Measurements from ENCODE around the gene PSMA5.
"Not testable (repeated sequence)": the region's sequence is repeated elsewhere in the genome, so short reads cannot be mapped to it uniquely, and the experiment has no call there.

PSMA5 gene

DNA sequence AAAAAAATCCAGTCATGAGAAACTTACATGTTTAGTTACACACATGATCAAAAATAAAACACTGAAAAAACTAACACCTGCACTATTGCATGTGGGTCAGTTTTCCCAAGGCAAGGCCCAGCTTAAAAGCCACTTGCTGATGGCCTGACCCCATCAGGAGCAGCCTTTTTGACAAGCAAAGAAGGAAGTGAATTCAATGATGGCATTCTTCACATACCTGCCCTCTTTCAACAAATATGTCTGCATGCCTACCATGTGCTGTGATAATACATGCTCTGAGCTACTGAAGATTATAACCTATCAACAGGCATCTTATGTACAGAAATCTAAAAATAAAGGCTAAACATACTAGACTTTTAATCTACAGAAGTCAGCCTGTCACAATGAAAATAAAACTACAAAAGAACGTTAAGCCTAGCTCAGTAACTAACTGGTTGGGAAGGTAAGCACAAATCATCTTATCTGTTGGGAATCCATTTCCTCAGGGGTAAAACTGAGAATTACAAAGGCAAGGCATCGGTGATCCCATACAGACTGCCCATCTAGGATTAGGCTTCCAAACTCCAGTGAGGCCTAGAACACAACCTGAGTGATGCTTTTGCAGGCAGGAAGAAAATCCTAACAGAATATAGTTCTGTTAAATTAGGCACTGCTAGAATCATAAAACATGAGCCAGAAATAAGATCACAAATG lies 43.0 kb downstream of the PSMA5 start:
- POLR2A ChIA-PET = no interaction called here
- TF ChIP-seq, protein P1, sequence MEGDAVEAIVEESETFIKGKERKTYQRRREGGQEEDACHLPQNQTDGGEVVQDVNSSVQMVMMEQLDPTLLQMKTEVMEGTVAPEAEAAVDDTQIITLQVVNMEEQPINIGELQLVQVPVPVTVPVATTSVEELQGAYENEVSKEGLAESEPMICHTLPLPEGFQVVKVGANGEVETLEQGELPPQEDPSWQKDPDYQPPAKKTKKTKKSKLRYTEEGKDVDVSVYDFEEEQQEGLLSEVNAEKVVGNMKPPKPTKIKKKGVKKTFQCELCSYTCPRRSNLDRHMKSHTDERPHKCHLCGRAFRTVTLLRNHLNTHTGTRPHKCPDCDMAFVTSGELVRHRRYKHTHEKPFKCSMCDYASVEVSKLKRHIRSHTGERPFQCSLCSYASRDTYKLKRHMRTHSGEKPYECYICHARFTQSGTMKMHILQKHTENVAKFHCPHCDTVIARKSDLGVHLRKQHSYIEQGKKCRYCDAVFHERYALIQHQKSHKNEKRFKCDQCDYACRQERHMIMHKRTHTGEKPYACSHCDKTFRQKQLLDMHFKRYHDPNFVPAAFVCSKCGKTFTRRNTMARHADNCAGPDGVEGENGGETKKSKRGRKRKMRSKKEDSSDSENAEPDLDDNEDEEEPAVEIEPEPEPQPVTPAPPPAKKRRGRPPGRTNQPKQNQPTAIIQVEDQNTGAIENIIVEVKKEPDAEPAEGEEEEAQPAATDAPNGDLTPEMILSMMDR (IDR thresholded peaks at IDR 0.05; ENCODE audit: control extremely low read depth, extremely low read depth, low read depth, missing control alignments) = no peak
- CTCF ChIA-PET = interaction anchor here (1.5 to 1.9 kb wide), 3 partner anchors 10 to 106 kb away, joined by 4 to 9 read pairs (median 6); no protein-coding TSS in a partner anchor
- no peak for DNase-seq (ENCODE audit: extremely low spot score)

DNA sequence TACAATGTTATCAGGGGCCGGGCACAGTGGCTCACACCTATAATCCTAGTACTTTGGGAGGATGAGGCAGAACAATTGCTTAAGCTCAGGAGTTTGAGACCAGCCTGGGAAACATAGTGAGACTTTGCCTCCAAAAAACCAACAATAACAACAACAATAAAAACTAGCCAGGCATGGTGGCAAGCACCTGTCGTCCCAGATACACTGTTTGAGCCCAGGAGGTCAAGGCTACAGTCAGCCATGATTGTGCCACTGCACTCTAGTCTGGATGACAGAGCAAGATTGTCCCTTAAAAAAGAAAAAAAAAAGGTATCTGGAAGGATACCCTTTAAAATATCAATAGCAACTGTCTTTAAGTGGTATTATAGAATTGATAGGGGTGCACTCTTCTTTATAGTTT lies 44.7 kb downstream of the PSMA5 start:
- DNase-seq (ENCODE audit: extremely low spot score) = no peak
- TF ChIP-seq, protein P1 (IDR thresholded peaks at IDR 0.05; ENCODE audit: control extremely low read depth, extremely low read depth, low read depth, missing control alignments) = no peak
- POLR2A ChIA-PET = no interaction called here

DNA sequence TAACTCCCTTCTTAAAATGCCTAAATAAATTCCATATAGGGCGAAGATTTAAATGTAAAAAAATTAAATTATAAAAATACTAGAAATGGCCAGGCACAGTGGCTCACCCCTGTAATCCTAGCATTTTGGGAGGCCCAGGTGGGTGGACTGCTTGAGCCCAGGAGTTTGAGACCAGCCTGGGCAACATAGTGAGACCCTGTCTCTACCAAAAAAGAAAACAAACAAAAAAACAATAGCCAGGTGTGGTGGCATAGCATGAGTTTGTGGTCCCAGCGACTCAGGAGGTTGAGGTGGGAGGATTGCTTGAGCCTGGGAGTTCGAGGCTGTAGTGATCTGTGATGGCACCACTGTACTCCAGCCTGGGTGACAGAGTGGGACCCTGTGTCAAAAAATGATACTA lies 46.3 kb downstream of the PSMA5 start:
- ChIA-PET CTCF (interaction anchor here (0.9 to 3.9 kb wide), 5 partner anchors 10 to 102 kb away, joined by 3 to 12 read pairs (median 4); no protein-coding TSS in a partner anchor), POLR2A (no interaction called here)
- TF ChIP-seq, protein P1 (IDR thresholded peaks at IDR 0.05; ENCODE audit: control extremely low read depth, extremely low read depth, low read depth, missing control alignments) = no peak
- no peak for DNase-seq (ENCODE audit: extremely low spot score)

More for the DNA sequence above, 44.7 kb downstream of the PSMA5 start:
- CTCF ChIA-PET = interaction anchor here (3.9 kb wide), 1 partner anchor 8 kb away, joined by 12 read pairs; no protein-coding TSS in a partner anchor

DNA sequence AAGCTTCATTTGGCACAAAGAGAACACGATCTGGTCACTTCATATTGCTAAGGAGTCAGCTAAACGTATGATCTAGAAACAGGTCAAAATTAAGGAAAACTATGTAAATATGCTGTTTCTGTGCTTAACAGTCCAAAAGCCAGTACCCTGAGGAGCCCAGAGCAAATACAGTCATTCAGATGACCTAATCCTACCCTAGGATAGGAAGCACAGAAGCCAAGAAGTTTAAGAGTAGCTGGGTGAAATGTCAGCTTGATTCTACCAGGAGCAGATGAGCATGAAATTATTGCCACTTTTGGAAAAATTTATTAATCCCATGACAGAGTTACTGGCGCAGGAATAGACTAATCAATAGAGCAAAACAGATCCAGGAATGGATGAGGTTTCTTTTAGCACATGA lies 46.8 kb downstream of the PSMA5 start:
- POLR2A ChIA-PET = no interaction called here
- CTCF ChIA-PET = interaction anchor here (0.9 to 3.9 kb wide), 7 partner anchors 10 to 153 kb away, joined by 3 to 12 read pairs (median 4); no protein-coding TSS in a partner anchor
- TF ChIP-seq, protein P1 (IDR thresholded peaks at IDR 0.05; ENCODE audit: control extremely low read depth, extremely low read depth, low read depth, missing control alignments) = no peak
- DNase-seq (ENCODE audit: extremely low spot score) = no peak

DNA sequence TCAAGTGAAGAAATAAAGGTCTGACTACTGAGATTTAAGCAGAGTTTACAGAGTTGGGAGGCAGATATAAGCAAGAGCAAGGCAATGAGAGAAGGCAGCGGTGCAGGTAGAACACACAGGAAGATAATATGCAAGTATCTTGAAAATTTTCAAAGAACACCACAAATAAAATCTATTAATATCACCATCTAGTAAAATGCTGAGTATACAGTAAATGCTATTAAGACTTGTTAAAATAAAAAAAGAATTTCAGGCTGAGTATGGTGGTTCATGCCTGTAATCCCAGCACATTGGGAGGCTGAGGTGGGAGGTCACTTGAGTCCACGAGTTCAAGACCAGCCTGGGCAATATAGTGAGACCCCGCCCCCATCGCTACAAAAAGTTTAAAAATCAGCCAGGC lies 48.5 kb downstream of the PSMA5 start:
- TF ChIP-seq, protein P1 (IDR thresholded peaks at IDR 0.05; ENCODE audit: control extremely low read depth, extremely low read depth, low read depth, missing control alignments) = no peak
- ChIA-PET CTCF (interaction anchor here (1.1 to 3.9 kb wide), 3 partner anchors 12 to 101 kb away, joined by 3 to 12 read pairs (median 3); no protein-coding TSS in a partner anchor), POLR2A (no interaction called here)
- no peak for DNase-seq (ENCODE audit: extremely low spot score)

DNA sequence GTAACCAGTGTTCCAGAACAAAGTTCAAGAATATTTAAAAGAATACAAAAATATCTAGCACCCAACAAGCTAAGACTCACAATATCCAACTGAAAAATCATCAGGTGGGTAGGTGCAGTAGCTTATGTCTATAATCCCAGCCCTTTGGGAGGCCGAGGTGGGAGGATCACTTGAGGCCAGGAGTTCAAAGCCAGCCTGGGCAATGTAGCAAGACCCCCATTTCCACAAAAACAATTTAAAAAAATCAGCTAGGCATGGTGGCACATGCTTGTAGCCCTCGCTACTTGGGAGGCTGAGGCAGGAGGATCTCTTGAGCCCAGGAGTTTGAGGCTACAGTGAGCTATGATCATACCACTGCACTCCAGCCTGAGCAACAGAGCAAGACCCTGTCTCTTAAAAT lies 52.6 kb downstream of the PSMA5 start:
- CTCF ChIA-PET = interaction anchor here (1.4 kb wide), 1 partner anchor 9 kb away, joined by 4 read pairs; no protein-coding TSS in a partner anchor
- DNase-seq (ENCODE audit: extremely low spot score); POLR2A ChIA-PET: not testable (repeated sequence)

DNA sequence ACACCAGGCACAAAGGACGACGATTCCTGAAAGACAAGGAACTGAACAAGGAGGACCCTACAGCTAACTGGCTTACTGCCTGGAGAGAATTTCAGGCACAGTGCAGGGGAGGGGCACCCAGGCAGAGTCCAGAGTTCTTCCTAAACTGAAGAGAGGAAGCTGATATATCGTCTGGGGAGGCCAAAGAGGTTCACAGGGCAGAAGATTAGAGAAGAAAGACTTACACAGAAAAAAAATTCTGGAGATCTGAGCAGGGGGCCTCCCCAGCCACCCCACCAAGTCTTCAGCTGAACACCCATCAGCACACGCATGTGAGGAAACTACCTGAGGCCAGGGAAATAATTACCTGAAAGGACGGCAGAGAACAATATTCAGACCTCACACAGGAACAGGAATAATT lies 53.1 kb downstream of the PSMA5 start:
- no peak for DNase-seq (ENCODE audit: extremely low spot score)
- POLR2A ChIA-PET = no interaction called here
- CTCF ChIA-PET = interaction anchor here (1.4 kb wide), 1 partner anchor 10 kb away, joined by 4 read pairs; no protein-coding TSS in a partner anchor
- TF ChIP-seq, protein P1 (IDR thresholded peaks at IDR 0.05; ENCODE audit: control extremely low read depth, extremely low read depth, low read depth, missing control alignments) = no peak

Data from GM10248 (cell line).